Measurements from ENCODE around the gene ABHD15.

ABHD15 gene, protein sequence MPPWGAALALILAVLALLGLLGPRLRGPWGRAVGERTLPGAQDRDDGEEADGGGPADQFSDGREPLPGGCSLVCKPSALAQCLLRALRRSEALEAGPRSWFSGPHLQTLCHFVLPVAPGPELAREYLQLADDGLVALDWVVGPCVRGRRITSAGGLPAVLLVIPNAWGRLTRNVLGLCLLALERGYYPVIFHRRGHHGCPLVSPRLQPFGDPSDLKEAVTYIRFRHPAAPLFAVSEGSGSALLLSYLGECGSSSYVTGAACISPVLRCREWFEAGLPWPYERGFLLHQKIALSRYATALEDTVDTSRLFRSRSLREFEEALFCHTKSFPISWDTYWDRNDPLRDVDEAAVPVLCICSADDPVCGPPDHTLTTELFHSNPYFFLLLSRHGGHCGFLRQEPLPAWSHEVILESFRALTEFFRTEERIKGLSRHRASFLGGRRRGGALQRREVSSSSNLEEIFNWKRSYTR

DNA sequence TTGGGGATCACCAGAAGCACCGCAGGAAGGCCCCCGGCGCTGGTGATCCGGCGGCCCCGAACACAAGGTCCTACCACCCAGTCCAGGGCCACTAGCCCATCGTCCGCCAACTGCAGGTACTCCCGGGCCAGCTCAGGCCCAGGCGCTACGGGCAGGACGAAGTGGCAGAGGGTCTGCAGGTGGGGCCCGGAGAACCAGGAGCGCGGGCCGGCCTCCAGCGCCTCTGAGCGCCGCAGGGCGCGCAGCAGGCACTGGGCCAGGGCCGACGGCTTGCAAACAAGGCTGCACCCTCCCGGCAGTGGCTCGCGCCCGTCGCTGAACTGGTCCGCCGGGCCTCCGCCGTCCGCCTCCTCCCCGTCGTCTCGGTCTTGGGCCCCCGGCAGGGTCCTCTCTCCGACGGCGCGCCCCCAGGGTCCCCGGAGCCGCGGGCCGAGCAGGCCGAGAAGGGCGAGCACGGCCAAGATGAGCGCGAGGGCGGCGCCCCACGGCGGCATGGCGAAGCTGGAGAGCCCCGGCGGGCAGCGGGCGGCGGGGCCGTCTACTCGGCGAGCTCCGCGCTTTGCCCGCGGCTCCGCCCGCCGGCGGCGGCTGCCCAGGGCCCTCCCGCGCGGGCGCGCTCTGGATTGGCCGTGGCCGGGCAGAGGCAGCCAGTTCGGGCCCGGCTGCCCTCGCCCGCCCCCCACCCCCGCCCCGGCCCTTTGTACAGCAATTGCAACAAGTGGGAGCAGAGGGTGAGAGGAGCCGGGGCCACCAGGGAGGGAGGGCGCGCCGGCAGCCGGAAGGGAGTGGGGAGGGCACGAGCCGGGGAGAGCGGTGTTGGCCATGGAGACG lies at the start of gene ABHD15:
ABHD15 (minus strand) TSS at position 565 of the 831 bp plus-strand sequence; CDS start at position 494, 71 bp downstream.
- TF ChIP-seq, protein P1, sequence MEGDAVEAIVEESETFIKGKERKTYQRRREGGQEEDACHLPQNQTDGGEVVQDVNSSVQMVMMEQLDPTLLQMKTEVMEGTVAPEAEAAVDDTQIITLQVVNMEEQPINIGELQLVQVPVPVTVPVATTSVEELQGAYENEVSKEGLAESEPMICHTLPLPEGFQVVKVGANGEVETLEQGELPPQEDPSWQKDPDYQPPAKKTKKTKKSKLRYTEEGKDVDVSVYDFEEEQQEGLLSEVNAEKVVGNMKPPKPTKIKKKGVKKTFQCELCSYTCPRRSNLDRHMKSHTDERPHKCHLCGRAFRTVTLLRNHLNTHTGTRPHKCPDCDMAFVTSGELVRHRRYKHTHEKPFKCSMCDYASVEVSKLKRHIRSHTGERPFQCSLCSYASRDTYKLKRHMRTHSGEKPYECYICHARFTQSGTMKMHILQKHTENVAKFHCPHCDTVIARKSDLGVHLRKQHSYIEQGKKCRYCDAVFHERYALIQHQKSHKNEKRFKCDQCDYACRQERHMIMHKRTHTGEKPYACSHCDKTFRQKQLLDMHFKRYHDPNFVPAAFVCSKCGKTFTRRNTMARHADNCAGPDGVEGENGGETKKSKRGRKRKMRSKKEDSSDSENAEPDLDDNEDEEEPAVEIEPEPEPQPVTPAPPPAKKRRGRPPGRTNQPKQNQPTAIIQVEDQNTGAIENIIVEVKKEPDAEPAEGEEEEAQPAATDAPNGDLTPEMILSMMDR (conservative IDR thresholded peaks at IDR 0.05): peak; percentile 18; the same call in 1 of the 2 replicates
- H3K27ac ChIP-seq: peak within 1 kb of the TSS; percentile 89

DNA sequence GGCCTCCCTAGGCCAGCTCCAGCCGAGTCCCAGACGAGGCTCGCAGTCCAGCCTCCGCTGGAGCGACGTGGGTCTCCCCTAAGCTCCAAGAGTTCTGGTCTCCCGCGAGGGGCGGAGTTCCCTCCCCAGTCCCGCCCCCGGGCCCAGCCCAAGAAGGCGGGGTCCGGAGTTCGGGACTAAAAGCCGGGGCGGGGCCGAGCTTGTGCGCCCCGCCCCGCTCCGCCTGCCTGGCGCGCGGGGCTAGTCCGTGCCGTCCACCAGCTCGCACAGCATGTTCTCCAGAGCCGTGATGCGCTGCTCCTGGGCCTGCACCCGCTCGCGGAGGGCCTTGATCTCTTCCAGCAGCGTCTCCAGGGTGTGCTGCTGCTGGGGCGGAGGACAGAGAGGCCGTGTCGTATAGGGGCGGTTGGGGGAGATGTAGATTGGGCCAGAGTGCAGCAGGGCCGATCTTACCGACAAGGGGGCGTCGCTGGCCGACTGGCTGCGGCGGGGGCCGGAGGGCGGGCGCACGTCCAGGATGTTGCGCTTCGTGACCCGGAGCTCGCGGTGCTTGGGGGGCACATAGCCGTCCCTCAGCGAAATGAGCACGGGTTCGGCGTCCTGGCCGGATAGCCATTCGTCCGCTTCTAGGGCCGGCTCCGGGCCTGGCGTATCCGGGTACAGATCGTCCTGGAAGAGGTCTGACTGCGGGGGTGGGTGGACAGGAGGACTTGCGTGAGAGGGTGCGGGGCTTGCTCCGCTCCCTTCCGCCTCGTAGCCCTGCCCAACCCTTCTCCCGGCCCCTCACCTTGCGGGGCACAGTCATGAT lies 48.9 kb upstream of the ABHD15 start:
- TF ChIP-seq, protein P1 (conservative IDR thresholded peaks at IDR 0.05): no peak
- H3K27ac ChIP-seq: peak overlapping the region; percentile 25

DNA sequence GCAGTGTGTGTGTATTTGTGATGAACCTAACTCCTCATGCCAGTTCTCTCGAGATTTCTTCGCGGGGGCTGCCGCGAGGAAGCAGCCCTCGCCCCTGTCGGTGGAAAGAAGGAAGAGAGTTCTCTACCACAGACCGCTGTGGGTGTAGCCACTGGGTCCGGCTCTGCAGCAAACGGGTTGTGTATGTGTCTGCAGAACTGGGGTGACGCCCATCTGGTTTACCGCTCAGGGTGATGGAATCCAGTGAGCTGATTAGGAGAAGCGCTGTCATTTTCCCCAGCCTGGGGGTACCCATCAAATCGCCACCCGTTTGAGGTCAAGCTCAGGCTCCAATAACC lies 48.2 kb upstream of the ABHD15 start:
- H3K27ac ChIP-seq: no peak overlapping the region
- TF ChIP-seq, protein P1 (conservative IDR thresholded peaks at IDR 0.05): no peak

DNA sequence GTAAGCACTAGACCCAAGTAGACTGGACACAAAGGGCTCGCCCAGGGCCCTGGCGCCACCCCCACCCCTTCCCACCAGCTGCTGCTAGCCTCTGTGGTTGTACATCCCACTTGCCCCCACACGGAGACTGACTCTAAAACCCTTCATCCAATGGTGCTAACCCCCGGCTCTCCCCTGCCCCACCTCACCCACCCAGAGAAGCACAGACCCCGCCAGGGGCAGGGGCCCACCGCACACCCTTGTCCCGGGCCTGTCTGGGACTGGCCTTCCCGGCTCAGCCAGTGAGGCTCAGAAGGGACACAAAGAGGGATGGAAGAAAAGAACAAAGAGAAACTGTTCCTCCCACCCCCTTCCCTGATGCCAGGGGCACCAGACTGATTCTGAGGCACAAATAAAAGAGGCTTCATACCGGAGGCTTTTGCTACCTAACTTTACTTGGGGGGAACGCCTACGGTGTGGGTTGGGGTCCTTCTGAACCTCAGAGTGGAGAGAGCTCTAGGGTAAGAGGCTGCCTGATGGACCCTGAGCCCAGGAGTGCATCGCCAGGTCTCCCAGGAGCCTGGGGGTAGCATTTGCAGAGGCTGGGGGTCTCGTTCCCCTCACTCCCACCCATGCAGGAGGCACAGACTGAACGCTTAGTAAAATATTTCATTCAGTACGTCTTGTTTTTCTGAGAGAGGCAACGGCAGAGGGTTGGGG lies 47.7 kb upstream of the ABHD15 start:
- TF ChIP-seq, protein P1 (conservative IDR thresholded peaks at IDR 0.05): no peak
- no peak overlapping the region for H3K27ac ChIP-seq

DNA sequence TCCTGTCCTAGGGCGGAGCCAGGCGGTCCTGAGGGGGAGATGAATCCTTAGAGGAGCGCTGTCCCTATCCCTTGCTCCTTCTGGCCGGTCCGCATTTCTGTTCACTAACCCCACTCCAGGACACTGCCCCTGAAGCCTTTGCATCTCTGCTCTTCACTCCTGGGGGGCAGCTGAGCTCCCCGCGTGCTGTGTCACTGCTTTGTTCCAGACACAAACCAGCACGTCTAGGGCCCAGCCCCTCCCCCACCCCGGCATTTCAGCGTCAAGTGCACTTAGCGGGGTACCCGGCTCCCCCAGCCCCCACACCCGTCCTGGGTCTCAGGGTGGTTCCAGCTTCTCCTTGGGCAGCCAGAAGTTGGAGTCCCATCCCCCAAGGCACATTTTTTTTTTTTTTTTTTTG lies 47.0 kb upstream of the ABHD15 start:
- no peak overlapping the region for H3K27ac ChIP-seq
- TF ChIP-seq, protein P1 (conservative IDR thresholded peaks at IDR 0.05): no peak

DNA sequence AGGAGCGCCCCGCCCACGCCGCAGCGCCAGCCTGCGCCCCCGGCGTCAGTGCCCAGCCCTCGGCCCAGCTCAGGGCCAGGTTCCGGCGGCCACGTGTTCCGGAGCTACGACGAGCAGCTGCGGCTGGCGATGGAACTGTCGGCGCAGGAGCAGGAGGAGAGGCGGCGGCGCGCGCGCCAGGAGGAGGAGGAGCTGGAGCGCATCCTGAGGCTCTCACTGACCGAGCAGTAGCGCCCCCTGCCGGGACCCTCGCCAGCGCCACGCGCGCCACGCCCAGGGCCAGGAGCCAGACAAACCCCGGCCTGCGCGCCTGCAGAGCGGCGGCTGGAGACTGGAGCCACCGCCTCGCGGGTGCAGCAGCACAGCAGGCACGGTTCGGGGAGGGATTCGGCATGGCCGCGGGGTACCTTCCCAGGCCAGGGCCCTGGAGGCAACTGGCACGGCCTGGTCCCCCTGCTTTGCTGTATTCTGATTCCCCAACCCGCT lies 46.6 kb upstream of the ABHD15 start:
- no peak overlapping the region for H3K27ac ChIP-seq
- TF ChIP-seq, protein P1 (conservative IDR thresholded peaks at IDR 0.05): no peak

All from VCaP (cell line).